ENCODE data around the gene DLGAP4. TPM values are rescaled to one million over a fixed set of nuclear protein-coding genes. Genes with fewer than 3 reads are reported as not detected.

The DLGAP4 gene
- total and polyA plus RNA-seq, 10 donors: 12.0 to 60.9 (median 45.9) TPM

- H3K27ac ChIP-seq: no peak overlapping the region
- H3K9me3 ChIP-seq: peaks cover 0 to 6% (median 0%) of the 10 kb centered on the region in 8 donors
- no peak for DNase-seq
- intact Hi-C loops (cut with DNase I; ENCODE audit: low total_unique reads): no loop called here
- H3K27me3 ChIP-seq (replicated peaks in 1 of 7): peaks cover 0 to 26% (median 0%) of the 10 kb centered on the region in 7 donors
- H3K36me3 ChIP-seq: no peaks in the 10 kb centered on the region
- no peak for TF ChIP-seq POLR2A (IDR thresholded peaks at IDR 0.05)
- TF ChIP-seq POLR2AphosphoS5 (IDR thresholded peaks at IDR 0.05): no peak
- TF ChIP-seq CTCF (IDR thresholded peaks at IDR 0.05 in 8 of 11, conservative IDR thresholded peaks at IDR 0.05 in 3 of 11): no peak
- no peak overlapping the region for H3K4me3 ChIP-seq
- WGBS, 5 donors: 74 to 84% (median 76%) methylated on average over 10 to 11 of the region's 11 CpGs
- no peaks in the 10 kb centered on the region for H3K4me1 ChIP-seq
Observed at GRCh38 chr20:36359668-36360406, 53.7 kb downstream of the DLGAP4 start.

- intact Hi-C loops (cut with DNase I; ENCODE audit: low total_unique reads): no loop called here
- H3K27me3 ChIP-seq (replicated peaks in 1 of 7): peaks cover 0 to 26% (median 0%) of the 10 kb centered on the region in 7 donors
- DNase-seq: no peak
- no peaks in the 10 kb centered on the region for H3K36me3 ChIP-seq
- 63 to 79% (median 71%) methylated on average over 10 of the region's 10 CpGs for WGBS, 5 donors
- TF ChIP-seq POLR2AphosphoS5 (IDR thresholded peaks at IDR 0.05) (no peak), POLR2A (IDR thresholded peaks at IDR 0.05) (no peak), CTCF (IDR thresholded peaks at IDR 0.05 in 8 of 11, conservative IDR thresholded peaks at IDR 0.05 in 3 of 11) (no peak)
- no peak overlapping the region for H3K27ac ChIP-seq
- H3K4me1 ChIP-seq: no peaks in the 10 kb centered on the region
- H3K4me3 ChIP-seq: no peak overlapping the region
- peaks cover 0 to 6% (median 0%) of the 10 kb centered on the region in 8 donors for H3K9me3 ChIP-seq
Observed at GRCh38 chr20:36360429-36360828, 54.3 kb downstream of the DLGAP4 start.

GRCh38 chr20:36361406-36361805, 55.3 kb downstream of the DLGAP4 start:
- H3K9me3 ChIP-seq: no peaks in the 10 kb centered on the region
- no peak for DNase-seq
- no peak overlapping the region for H3K27ac ChIP-seq
- no peaks in the 10 kb centered on the region for H3K4me1 ChIP-seq
- TF ChIP-seq POLR2AphosphoS5 (IDR thresholded peaks at IDR 0.05) (no peak), POLR2A (IDR thresholded peaks at IDR 0.05) (no peak), CTCF (IDR thresholded peaks at IDR 0.05 in 8 of 11, conservative IDR thresholded peaks at IDR 0.05 in 3 of 11) (no peak)
- intact Hi-C loops (cut with DNase I; ENCODE audit: low total_unique reads): no loop called here
- H3K27me3 ChIP-seq (replicated peaks in 1 of 7): peaks cover 0 to 27% (median 0%) of the 10 kb centered on the region in 7 donors
- H3K4me3 ChIP-seq: no peak overlapping the region
- H3K36me3 ChIP-seq: no peaks in the 10 kb centered on the region
- WGBS, 5 donors: 76 to 81% (median 79%) methylated on average over 9 of the region's 9 CpGs

- Histone ChIP-seq H3K36me3 (no peaks in the 10 kb centered on the region), H3K4me1 (no peaks in the 10 kb centered on the region), H3K27me3 (replicated peaks in 1 of 7) (peaks cover 0 to 32% (median 0%) of the 10 kb centered on the region in 7 donors), H3K4me3 (no peak overlapping the region), H3K9me3 (no peaks in the 10 kb centered on the region), H3K27ac (no peak overlapping the region)
- intact Hi-C loops (cut with DNase I; ENCODE audit: low total_unique reads): no loop called here
- no peak for DNase-seq
- TF ChIP-seq POLR2AphosphoS5 (IDR thresholded peaks at IDR 0.05) (no peak), CTCF (IDR thresholded peaks at IDR 0.05 in 8 of 11, conservative IDR thresholded peaks at IDR 0.05 in 3 of 11) (no peak), POLR2A (IDR thresholded peaks at IDR 0.05) (no peak)
- 77 to 88% (median 83%) methylated on average over 3 of the region's 3 CpGs for WGBS, 5 donors
Observed at GRCh38 chr20:36362261-36362660, 56.1 kb downstream of the DLGAP4 start.
